NCI-H187 (cell line): Measurements from ENCODE around the gene POFUT1.
"Not testable (repeated sequence)": the region's sequence is repeated elsewhere in the genome, so short reads cannot be mapped to it uniquely, and the experiment has no call there.

ENCODE experiments used
- DNase-seq, 2 experiments: peaks; one replicate each; lab custom pipeline; 2025; lab: John Stamatoyannopoulos, UW

Gene POFUT1

DNA sequence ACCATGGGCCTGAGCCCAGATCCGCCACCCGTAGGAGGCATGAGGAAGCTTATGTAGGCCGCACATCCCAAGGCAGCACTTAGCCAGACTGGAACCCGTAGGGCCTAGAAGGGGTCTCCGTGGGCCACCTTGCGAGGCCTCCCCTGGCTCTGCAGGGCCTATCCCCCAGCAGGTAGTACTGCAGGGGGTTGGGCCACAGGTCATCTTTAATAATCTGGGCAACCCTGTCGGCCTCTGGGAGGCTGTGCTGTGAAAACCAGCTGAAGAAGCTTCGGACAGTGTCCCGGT lies 18.6 kb upstream of the POFUT1 start:
- DNase-seq, result no peak

DNA sequence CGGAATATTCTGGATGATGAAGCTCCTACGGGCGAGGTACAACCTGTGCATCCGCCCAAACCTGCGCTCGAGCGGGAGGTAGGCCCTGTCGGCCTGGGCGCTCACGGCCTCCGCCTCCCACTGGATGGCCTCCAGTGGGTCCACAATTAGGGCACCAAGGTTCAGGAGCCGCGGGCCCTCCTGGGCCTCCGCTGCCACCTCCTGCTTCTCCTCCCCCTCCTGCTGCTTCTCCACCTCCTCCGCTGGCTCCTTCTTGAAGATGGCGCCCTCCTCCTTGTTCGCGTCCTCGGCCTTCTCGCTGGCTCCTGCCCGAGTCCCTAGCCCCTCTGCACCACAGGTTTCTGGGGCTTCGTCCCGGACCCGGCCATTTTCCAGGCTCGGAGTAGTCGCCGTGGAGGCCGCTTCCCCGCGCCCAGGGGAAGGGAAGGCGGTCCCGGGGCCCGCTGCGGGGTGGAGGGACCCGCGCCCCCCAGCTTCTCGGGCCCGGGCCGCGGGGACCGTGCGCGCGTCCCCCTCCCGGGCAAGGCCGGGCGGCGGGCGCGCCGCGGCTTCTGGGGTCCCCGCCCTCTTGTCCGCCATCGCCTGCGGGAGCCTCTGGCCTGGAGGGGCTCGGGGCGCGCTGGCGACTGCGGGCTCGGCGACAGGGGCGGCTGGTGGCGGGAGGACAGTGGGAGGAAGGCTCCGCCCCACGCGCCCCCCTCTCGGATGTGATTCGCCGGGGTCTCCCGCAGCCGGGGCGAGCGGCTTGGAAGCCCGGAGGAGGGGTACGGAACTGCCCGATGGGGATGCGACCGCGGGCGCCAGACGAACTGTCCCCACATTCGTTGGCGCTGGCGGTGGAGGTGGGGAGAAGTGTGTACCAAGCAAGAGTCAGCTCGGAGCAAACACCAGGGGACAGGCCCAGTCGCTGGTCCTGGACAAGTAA lies 17.7 kb upstream of the POFUT1 start:
- no peak for DNase-seq

DNA sequence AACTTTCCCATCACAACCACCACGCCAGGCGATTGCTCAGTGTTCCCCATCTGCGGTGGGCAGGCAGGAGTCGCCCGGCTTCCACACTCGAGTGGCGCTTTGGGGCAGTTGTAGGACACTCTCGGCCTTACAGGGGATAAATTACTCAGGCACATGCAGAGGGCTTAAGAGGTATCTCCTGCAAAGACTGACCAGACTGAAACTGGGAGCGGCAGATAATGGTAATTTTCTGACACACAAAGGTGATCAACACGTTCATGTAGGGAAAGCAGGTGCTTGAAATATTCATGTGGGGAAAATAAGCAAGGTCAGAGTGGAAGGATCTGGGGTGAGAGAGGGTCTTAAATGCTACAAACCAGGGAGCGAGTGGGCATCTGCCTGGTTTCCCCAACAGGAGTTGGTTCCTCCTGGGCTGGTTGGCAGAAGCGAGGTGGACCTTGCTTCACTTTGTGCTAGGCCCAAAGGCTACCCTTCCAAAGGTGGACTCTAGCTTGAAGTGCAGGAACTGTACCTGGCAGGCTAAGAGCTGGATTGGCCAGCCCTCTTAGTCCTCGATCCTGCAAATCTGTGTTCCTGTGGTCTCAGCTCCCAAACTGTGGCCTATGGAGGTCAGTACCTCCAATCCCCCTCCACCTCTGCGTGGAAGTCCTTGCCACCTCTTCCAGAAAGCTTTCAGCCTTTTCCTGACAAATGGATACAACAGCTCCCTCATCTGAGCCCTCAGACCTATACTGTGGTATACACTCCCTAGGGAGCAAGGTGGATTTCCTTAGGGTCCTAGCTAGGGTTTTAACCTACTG lies 16.9 kb upstream of the POFUT1 start:
- DNase-seq, result no peak

DNA sequence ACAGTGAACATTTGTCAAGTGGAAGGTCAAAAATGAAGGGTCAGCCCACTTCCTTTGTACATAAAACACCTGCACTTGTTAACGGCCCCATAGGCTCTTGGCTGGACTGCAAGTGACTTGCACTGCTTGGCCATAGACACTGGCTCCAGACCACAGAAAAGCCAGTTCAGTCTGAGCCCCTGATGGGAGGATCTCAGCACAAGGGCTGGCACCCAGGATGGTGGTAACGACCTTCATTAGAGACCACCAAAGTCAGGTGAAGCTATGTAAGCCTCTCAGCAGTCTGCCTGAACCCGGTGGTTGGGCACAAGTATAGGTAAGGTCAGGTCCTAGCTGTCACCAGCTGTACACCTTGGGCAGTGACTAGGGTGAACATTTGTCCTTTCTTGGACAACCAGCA lies 16.3 kb upstream of the POFUT1 start:
- no peak for DNase-seq

DNA sequence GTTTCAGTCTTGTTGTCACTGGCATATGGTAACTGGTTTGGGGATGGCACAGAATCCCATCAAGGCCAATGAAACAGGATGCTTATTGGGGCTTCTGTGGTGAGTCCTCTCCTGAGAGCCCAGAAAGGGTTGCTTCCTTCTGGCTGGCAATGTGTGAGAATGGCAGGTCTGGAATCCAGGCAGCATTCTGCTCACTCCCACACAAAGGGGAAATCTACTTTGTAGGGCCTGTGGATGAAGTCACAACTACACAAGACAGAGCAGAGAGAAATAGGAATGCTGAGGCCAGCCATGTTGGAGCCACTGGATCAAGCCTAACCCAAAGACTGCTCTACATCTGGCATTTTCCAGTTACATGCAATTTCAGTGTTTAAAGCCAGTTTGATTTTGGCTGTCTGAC lies 15.8 kb upstream of the POFUT1 start:
- no peak for DNase-seq

DNA sequence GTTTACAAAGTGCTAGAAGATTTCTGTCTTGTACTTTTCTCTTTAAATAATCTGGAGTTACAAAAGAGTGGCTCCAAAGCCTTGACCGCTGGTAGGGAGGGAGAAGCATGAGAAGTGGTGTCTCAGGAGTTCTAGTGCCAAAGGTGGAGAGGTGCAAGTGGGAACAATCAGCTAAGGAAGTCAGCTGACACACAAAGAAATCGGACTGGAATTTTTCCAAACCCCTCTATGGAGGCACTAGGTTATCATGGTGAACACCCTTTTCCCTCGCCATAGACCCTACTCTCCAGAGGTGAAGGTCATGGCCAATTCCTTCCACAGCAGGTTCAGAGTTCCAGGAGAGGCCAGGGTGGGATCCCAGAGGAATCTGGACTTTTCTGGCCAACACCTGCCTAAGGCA lies 15.0 kb upstream of the POFUT1 start:
- DNase-seq, result no peak

DNA sequence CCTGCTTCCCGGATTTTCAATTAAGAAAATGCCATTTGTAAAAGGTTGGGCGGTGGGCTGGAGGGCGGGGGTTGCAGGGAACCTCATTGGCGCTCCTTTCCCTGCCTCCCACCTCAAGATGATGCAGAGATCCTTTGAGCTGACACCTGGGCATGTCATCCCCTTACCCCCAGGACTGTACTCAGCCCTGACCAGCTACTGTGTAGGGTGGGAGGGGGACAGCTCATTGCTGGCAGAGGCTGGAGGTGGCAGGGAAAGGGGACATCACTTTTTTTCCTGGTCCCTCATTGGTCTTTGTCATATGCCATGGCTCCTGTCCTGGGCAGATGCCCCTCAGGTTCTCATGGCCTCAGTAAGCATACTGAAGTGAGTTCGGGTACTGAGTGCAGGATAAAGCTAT lies 14.3 kb upstream of the POFUT1 start:
- DNase-seq, result not testable (repeated sequence)

DNA sequence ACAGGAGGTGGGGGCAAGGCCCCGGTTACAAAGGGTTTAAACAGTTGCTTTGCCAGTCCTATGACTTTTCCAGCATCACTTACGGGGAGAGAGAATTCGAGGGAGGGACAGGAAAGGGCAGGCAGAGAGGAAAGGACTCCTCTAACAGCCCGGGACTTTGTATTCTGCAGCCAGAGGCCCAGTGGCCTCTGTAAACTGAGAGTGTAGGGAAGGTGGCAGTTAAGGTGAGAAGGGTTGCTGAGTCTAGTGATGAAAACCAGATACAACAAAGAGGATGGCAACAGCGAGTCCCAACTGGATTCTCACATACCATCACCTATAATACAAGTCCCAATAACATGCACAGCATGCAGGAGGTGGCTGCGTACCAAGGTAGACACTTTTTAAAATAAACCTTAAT lies 13.7 kb upstream of the POFUT1 start:
- no peak for DNase-seq

DNA sequence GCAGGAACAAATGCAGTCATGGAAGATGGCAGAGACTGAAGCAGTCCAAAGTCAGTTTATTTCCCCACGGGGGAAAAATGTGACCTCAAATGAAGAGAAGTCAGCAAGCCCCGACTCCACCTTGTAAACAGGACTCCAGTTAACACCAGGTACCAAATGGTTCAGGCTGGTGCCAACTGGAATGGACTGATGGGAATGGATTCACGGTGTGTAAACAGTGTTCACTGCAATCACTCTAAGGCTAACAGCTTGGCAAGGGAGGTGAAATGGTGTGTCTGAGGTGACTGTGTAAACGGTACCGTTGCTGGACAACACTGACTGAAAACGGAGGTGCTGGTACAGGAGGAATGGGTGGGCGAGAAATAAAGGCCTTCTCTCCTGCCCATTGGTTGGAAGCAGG lies 12.1 kb upstream of the POFUT1 start:
- no peak for DNase-seq

DNA sequence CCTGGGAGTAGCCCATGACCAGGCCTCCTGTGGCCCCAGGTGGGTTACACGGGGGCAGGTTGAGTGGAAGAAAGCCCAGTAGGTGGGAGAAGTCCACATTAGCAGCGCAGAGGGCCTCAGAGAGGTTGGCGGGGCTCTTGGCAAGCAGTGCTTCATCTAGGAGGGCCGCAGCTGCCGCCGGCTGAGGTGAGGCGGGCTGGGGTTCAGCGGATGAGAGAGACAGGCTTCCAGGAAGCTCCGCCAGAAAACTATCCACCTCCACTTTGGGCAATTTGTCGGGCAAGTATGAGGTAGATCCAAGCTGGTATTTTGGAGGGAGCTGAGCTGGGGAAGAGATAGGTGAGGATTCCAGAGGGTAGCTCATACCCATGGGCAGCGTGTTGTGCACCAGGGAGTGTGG lies 11.1 kb upstream of the POFUT1 start:
- DNase-seq, result not testable (repeated sequence)

DNA sequence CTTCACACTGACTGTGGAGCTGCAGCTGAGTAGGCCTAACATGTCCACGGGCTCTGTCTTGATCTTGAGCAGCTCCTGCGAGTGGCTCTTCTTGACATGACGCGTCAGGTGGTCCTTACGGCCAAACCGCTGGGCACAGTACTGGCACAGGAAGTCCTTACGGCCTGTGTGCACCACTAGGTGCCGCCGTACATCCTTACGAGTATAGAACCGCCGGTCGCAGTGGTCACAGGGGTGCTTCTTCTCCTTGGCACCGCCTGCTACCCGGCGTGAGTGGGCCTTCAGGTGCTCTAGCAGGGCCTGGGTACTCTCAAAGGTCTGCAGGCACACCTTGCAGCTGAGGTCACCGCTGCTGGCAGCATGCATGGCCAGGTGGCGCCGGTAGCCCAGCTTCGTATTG lies 10.5 kb upstream of the POFUT1 start:
- DNase-seq, result not testable (repeated sequence)

DNA sequence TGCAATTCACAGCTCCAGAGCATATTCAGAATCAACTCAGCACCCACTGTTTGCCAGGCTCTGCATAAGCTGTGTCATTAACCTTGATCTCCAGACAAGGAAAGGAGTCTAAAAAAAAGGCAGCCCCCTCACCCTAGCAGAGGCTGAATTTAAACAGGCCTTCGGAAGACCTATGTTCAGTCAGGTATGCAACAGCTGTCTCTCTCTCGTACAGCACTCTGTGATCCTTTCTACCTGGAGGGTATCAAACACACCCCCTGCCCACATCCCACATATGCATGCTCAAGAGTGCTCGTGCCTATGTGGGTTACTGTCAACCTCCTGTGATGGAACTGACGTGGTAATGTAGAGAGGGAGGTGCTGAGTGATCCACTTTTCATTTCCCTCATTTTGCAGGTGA lies 8.7 kb upstream of the POFUT1 start:
- DNase-seq, result no peak

DNA sequence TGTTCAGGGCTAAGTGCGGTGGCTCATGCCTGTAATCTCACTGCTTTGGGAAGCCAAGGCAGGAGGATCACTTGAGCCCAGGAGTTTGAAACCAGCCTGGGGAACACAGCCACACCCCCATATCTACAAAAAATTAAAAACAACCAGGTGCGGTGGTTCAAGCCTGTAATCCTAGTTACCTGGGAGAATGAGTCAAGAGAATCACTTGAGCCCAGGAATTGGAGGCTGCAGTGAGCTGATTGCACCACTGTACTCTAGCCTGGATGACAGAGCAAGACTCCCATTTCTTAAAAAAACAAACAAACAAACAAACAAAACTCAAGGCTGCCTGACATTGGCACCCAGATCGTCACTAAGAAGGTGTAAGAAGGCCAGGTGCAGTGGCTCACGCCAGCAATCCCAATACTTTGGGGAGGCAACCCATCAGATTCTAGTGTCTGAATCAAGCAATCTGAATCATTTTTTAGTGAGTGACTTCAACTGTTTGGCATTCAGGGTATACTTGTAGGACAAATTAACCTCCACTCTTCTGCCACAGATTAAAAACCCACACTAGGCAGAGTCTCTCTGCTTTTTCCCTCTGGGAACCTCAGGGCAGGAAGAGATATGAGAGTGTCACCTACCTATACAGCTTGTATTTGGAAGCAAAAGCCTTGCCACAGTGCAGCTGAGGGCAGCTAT lies 6.2 kb upstream of the POFUT1 start:
- DNase-seq, result no peak

DNA sequence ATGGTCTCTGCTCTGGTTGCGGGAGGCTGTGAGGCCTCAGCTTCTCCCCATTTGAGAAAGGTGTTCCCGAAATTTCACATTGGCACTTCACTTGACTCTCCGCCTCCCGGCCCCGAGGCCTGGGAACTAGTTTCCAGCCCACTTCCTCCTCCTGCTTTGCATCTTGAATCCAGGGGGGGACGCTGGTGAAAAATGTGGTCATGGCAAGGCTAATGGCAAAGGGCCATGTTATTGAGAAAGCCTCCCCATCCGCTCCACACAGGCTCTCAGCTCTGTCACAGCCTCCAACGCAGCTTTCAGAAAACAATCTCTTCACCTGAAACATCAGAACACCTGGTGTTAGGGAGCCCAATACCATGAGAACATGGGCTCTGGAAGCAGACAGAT lies 5.7 kb upstream of the POFUT1 start:
- DNase-seq, result no peak

DNA sequence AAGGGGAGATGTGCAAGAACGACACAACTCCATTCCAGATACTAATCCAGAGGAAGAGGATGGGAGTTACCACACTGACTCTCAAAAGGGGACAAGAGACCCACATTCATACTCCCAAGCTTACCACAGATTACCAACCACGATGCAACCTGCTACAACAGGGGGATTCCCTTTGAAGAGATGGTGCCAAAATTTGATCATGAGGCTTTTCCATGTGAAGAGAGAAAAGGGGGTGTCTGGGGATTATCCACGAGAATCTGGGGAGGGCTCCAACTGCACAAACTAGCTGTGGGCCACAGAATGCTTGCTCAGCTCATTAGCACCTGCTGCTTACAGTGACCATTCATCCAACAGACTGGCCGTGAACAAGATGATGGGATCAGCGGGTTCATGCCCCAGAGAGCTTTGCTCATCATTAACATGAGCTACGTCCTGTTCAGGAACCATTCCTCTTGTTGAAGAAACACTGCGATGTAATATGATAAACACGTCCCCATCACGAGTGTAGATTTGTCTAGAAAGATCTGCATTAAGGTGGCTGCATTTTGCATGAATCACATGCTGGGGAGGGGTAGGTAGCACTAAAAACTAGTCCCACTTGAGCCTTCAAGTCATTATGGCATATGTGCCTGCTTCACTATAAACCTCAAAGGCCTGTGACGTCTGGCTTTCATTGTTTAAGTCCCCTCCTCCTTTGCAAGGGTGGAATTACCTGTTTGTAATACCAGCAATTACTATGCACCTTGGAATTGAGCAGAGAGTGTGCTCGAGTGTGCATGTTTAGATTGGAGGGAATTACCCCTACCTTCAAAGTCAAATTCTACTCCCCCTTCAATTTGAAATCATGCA lies 4.1 kb upstream of the POFUT1 start:
- no peak for DNase-seq

DNA sequence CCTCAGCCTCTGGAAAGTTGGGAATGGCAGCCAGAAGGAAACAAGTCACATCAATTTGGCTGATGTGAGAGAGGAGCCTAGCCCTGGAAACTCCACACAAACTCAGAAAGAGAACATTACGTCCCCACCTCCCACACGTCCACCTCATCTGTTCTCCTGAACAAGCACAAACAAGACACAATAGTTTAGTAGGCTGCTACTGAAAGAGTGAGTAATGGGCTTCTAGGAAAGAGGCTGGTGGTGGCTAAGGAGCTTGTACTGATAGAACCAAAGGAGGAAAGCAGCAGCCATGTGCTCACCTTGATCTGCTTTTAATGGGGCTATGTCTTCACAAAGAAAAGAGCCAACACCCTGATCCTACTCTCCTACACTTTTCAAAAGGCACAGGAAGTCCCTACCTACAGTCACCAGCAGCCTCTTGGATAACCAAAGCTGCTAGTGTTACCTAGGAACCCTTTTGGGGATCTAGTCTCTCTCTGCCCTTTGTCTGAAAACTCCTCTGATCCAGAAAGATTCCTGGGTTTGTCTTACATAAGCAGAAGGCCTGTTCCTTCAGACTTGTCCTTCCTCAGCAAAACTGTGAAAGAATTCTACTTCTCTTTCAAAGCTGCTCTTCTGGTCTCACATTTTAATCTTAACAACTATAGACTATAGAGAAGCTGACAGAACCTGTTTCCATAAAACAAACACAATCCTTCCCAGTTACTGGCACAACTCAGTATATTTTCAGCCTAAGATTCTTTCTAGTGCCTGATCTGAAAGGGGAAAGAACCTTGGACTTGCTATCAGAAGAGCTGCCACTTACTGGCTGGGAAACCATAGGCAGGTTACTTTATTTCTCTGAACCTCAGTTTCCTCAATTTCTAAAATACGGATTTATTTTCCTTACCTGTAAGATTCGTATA lies 3.2 kb upstream of the POFUT1 start:
- no peak for DNase-seq

DNA sequence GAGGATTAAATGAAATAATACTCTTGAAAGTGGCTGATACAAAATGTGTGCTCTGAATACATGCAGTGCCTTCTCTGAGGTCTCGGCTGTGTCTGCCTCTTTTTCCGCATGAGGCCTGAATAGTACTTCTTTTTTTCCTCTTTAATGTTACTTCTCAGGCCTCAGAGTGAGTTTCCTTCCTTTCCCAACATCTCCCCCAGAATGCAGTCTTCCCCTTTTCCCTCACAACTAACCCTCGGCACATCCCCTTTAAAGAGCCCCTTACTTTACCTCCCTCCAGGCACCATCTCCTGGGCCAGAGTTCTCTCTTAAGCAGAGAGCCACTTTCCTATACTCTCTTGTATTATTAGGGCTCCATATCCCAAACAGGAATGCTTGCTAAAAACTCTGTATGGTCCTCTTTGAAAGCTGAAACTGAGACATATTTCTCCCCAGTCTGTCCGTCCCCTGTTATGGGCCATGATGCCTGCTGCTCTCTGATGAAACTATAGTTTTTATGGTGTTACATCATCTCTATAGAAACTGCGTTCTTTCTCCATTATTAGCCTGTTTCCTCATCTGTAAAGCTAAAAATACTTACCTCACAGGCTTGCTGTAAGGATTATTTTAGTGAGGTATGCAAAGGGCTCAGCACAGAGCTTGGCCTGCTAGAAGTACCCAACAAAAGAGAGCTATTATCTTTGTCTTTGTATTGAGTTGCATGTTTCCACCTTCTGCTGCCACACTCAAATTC lies 2.4 kb upstream of the POFUT1 start:
- DNase-seq, result no peak

DNA sequence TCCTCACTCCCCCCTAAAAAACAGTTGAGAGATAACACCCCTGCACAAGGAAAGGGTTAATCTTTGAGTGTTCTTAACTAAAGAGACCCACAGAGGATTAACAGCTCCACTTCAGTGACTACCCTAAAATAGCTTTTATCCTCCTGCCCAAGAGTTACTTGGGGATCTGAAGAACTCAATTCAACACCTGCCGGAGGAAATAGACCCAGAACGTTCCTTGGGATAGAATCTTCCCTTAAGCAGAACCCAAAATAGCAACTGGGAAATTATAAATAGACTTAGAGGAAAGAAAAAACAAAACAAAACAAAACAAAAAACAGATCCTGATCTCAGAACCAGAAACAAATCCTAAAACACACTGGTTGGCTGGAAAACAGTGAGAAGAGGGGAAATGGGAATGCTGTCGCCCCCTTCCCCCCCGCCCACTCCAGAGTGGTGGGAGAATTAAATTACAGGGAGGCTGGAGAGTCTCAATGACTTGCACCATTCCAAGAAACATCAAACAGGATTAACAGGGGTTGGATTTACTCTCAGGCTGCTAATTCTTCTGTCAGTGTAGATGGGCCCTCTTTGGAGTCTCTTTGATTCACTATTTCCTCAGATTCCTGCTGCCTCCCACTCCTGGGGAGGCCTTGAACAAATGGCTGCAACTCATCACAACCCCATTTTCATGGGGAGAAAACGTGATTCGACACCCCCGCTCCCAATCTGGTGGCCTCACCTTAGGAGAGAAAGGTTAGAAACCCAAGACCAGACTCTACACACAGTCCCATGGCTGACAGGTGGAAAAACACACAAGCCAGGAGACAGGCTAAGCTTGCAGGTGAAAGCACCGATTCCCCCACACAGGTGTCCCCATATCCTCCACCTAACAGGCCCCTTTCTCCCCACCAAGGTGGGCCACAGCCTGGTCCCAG lies 1.6 kb upstream of the POFUT1 start:
- no peak for DNase-seq
